Epithelial cell of proximal tubule (primary cell): ENCODE measurements around the gene RXRA. TPM values are rescaled to one million over a fixed set of nuclear protein-coding genes. Genes with fewer than 3 reads are reported as not detected.

Source experiments
- DNase-seq: peaks from one replicate; pipeline ENCODE4 v3.0.0-alpha.2; 2011; ENCODE audit warnings: low read depth
- H3K4me3 ChIP-seq: 2 replicates; pipeline ENCODE4 v1.5.1; 2011; ENCODE audit warnings: low read depth, mild to moderate bottlenecking, low read length
- CTCF ChIP-seq: conservative IDR thresholded peaks from 2 replicates; pipeline ENCODE4 v1.5.1; 2012; ENCODE audit warnings: low read depth, mild to moderate bottlenecking, low read length
- total RNA-seq: library from RNA; depleted of rRNA; stranded (reverse); fragments of >200 nt; gene quantifications from 2 replicates; pipeline ENCODE4 v1.2.3, GENCODE V29; 2015

The RXRA gene
- total RNA-seq, 1 donor from 2014 or later, result 8.4 TPM

- DNase-seq, result no peak
- no peak overlapping the region for H3K4me3 ChIP-seq
Observed at GRCh38 chr9:134438195-134438788, 112.0 kb downstream of the RXRA start.

GRCh38 chr9:134439368-134439784, 113.1 kb downstream of the RXRA start:
- no peak for DNase-seq
- TF ChIP-seq CTCF, result no peak
- H3K4me3 ChIP-seq, result no peak overlapping the region

More at GRCh38 chr9:134438195-134438788, 112.0 kb downstream of the RXRA start:
- no peak for TF ChIP-seq CTCF

GRCh38 chr9:134440636-134441226, 114.5 kb downstream of the RXRA start:
- no peak for TF ChIP-seq CTCF
- H3K4me3 ChIP-seq, result no peak overlapping the region
- no peak for DNase-seq

GRCh38 chr9:134441227-134442084, 115.2 kb downstream of the RXRA start:
- no peak overlapping the region for H3K4me3 ChIP-seq
- DNase-seq, result no peak
- TF ChIP-seq CTCF, result no peak

- TF ChIP-seq CTCF, result no peak
- DNase-seq, result no peak
- H3K4me3 ChIP-seq, result no peak overlapping the region
Observed at GRCh38 chr9:134442085-134442474, 115.8 kb downstream of the RXRA start.

- no peak for DNase-seq
- no peak for TF ChIP-seq CTCF
- H3K4me3 ChIP-seq, result no peak overlapping the region
Observed at GRCh38 chr9:134442486-134443173, 116.4 kb downstream of the RXRA start.
